Astrocyte of the cerebellum (primary cell): ENCODE results near the gene CTCF.

Source experiments
- DNase-seq: peaks from one replicate; pipeline ENCODE4 v3.0.0-alpha.2; 2011; ENCODE audit warnings: low read depth
- H3K4me3 ChIP-seq: 2 replicates; pipeline ENCODE4 v1.5.1; 2011; ENCODE audit warnings: mild to moderate bottlenecking, low read depth, low read length, moderate library complexity
- in situ Hi-C: cut with HindIII; loops from 2 replicates; pipeline ENCODE4 v1.10.0; 2017; ENCODE audit warnings: low sequenced_read_pairs
- TF ChIP-seq, protein P1 (sequence below): IDR thresholded peaks from 2 replicates; pipeline ENCODE4 v1.5.1; 2012; ENCODE audit warnings: low read length, low read depth, moderate library complexity, mild to moderate bottlenecking; ENCODE audit errors: missing control alignments

Gene CTCF

DNA sequence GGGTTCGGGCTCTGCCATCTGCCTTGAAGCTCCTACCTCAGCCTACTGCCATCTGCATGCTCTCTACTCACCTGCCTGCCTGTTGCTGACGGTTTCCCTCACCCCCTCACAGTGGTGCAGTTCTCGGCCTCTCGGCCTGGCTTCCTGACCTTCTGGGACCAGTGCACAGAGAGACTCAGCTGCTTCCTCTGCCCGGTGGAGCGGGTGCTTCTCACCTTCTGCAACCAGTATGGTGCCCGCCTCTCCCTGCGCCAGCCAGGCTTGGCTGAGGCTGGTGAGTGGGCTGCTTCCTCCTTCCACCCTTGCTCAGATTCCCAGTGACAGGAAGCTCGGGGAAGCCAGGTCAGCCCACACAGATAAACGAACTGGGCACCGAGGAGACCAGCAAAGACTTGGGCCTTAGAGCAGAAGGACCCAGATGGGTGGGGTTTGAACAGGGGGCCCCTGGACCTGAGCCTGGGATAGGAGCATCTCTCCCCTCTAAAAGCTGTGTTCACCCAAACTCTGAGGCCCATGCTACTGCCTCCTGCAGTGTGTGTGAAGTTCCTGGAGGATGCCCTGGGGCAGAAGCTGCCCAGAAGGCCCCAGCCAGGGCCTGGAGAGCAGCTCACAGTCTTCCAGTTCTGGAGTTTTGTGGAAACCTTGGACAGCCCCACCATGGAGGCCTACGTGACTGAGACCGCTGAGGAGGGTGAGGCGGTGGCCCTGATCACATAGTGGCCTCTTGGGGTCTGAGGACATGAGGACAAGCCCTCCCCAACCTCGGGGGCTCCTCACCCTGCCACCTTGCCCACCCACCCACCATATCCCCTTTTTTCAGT lies 17.3 kb upstream of the CTCF start:
- TF ChIP-seq, protein P1, sequence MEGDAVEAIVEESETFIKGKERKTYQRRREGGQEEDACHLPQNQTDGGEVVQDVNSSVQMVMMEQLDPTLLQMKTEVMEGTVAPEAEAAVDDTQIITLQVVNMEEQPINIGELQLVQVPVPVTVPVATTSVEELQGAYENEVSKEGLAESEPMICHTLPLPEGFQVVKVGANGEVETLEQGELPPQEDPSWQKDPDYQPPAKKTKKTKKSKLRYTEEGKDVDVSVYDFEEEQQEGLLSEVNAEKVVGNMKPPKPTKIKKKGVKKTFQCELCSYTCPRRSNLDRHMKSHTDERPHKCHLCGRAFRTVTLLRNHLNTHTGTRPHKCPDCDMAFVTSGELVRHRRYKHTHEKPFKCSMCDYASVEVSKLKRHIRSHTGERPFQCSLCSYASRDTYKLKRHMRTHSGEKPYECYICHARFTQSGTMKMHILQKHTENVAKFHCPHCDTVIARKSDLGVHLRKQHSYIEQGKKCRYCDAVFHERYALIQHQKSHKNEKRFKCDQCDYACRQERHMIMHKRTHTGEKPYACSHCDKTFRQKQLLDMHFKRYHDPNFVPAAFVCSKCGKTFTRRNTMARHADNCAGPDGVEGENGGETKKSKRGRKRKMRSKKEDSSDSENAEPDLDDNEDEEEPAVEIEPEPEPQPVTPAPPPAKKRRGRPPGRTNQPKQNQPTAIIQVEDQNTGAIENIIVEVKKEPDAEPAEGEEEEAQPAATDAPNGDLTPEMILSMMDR: no peak
- in situ Hi-C loops: no loop called here
- no peak for DNase-seq
- no peak overlapping the region for H3K4me3 ChIP-seq

DNA sequence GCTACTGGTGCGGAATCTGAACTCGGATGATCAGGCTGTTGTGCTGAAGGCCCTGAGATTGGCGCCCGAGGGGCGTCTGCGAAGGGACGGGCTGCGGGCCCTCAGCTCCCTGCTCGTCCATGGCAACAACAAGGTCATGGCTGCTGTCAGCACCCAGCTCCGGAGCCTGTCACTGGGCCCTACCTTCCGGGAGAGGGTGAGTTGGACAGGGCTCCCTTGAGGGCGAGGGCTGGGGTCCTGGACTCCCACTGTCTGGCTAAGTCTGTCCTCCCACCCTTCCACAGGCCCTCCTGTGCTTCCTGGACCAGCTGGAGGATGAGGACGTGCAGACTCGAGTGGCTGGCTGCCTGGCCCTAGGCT lies 16.7 kb upstream of the CTCF start:
- in situ Hi-C loops: no loop called here
- TF ChIP-seq, protein P1: no peak

DNA sequence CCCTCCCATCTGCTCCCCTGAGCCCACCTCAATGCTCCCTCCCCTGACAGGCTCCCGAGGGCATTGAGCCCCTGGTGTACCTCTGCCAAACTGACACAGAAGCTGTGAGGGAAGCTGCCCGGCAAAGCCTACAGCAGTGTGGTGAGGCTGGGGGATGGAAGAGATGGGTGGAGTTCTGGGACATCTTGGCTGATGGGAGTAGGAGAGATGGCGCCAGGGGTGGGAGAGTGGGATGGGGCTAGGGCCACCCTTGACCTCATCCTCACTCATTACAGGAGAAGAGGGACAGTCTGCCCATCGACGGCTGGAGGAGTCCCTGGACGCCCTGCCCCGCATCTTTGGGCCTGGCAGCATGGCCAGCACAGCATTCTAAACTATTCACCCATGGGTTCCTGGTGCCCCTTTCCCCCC lies 16.2 kb upstream of the CTCF start:
- in situ Hi-C loops: no loop called here
- no peak overlapping the region for H3K4me3 ChIP-seq
- TF ChIP-seq, protein P1: no peak

More for the DNA sequence above, 16.7 kb upstream of the CTCF start:
- no peak for DNase-seq
- no peak overlapping the region for H3K4me3 ChIP-seq

DNA sequence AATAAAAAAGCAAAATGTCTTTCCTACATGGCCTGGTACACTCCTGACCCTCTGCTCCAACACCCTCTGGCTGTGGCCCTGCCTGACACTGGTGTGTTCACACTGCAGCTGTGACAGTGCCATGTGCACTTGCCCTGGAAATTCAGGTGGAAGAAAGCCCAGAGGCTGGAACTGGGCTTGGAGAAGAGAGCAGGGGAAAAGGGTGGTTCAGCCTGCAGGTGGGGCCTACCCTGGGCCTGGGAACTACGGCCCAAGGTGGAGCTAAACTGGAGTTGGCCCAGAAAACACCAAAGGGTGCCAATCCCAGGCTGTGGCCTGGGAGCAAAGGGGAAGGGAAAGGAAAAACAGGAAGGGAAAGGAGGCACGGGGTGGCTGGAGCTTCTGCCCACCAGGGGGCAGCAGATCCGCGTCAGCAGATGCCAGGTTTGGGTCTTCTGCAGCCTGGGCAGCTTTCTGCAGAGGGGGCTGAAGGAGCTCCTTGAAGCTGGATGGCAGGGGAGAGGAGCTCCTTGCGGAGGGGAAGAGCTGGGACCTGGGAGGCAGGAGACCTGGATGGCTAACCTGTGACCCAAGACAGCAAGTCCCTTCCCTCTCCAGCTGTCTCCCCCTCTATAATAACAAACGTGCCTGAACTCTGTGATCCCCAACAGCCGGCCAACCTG lies 15.4 kb upstream of the CTCF start:
- no peak overlapping the region for H3K4me3 ChIP-seq
- no peak for DNase-seq

More for the DNA sequence above, 16.2 kb upstream of the CTCF start:
- no peak for DNase-seq

DNA sequence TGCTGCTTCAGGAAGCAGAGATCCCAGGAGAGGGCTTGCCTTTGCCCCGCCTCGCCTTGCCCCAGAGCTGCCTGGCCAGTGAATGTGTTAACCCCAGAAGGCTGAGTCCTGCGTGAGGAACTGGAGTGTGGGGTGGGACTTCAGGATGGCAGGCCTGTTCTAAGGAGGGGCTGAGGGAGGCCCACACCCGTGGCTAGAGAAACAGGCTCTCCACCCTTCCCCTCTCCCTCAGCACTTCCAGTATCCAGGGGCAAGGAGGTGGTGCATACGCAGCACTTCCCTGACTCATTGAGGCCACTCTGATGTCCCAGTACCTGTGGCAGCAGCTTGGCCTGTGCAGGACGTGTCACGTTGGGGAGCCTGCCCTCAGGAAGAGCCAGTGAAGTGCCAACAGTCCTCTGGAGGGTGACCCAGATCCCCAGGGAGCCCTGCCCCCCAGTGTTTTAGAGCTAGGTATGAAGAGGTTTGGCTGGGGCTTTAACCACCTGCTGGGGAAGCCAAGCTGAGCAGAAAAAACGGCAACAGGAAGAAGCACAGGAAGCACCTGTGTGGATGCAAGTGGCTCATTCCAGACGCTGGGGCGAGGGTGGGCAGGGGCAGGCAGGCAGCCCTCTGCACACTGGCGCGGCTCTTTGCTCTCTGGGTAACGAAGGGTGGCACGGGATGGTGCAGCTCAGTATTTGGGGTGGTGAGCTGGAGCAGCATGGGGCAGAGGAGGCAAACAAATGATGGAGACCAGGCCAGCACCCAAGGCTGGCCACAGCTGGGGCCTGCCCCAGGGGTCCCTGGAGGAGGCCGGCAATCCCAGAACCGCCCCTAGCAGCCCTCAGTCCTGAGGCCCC lies 14.7 kb upstream of the CTCF start:
- TF ChIP-seq, protein P1: no peak
- in situ Hi-C loops: no loop called here
- DNase-seq: no peak
- H3K4me3 ChIP-seq: no peak overlapping the region

More for the DNA sequence above, 15.4 kb upstream of the CTCF start:
- TF ChIP-seq, protein P1: peak; percentile 91
- in situ Hi-C loops: no loop called here
